A549 (cell line): ENCODE data around the gene NAP1L4.

Experiments used
- CHD4 ChIP-seq: fragments of 200-600 bp; sonication (generic); IDR thresholded peaks from 2 replicates; pipeline ENCODE4 v1.6.1; 2016; ENCODE audit warnings: antibody characterized with exemption, mild to moderate bottlenecking, borderline replicate concordance
- MYC ChIP-seq: IDR thresholded peaks from 2 replicates; pipeline ENCODE4 v1.6.1; 2012; ENCODE audit warnings: mild to moderate bottlenecking, inconsistent platforms, low read length, improper control_type of control experiment, borderline replicate concordance
- NFE2L2 ChIP-seq: fragments of 150-350 bp; conservative IDR thresholded peaks from 2 replicates; pipeline ENCODE4 v1.6.1; 2014; ENCODE audit warnings: low read length

- TF ChIP-seq CHD4 (no peak), NFE2L2 (no peak), MYC (no peak)
These were observed 45.8 kb upstream of the NAP1L4 start for GRCh38 chr11:3037945-3038271.
